HFFc6 (cell line): ENCODE data around the gene TMEM86A. TPM values are rescaled to one million over a fixed set of nuclear protein-coding genes. Genes with fewer than 3 reads are reported as not detected.

ENCODE experiments used
- DNase-seq: peaks from one replicate; pipeline ENCODE4 v3.0.0-alpha.2; 2018
- H3K27ac Mint-ChIP-seq: 2 replicates; pipeline ENCODE4 v1.8.0; 2020; ENCODE audit warnings: mild to moderate bottlenecking, mixed read lengths
- H3K27me3 Mint-ChIP-seq: 2 replicates; pipeline ENCODE4 v1.8.0; 2021; ENCODE audit warnings: mild to moderate bottlenecking, moderate library complexity, mixed read lengths; ENCODE audit not compliant: insufficient read depth
- H3K36me3 Mint-ChIP-seq: 2 replicates; pipeline ENCODE4 v1.8.0; 2021; ENCODE audit warnings: low read depth, mixed read lengths
- H3K4me1 Mint-ChIP-seq: 2 replicates; pipeline ENCODE4 v1.8.0; 2020; ENCODE audit warnings: low read depth, mixed read lengths
- H3K4me3 Mint-ChIP-seq: 2 replicates; pipeline ENCODE4 v1.8.0; 2020; ENCODE audit warnings: mild to moderate bottlenecking, moderate library complexity, mixed read lengths
- H3K9me3 Mint-ChIP-seq: 2 replicates; pipeline ENCODE4 v1.8.0; 2020; ENCODE audit warnings: mild to moderate bottlenecking, mixed read lengths
- CTCF ChIP-seq: fragments of 200-600 bp; sonication (generic); IDR thresholded peaks from 2 replicates; pipeline ENCODE4 v1.5.0; 2021; ENCODE audit warnings: antibody characterized with exemption, mild to moderate bottlenecking
- total RNA-seq, 6 experiments: library from RNA; stranded (reverse); fragmentation: NEBNext Ultra II Directional; extraction: Animal tissue kit (Norgen Biotek cat#: 25700); gene quantifications; 2 replicates in 1 of 6; 3 replicates in 5 of 6; pipeline ENCODE4 v1.2.3, GENCODE V29; 2021

The TMEM86A gene
- total RNA-seq, 6 experiments from 2014 or later = 0.23 to 0.61 (median 0.41) TPM

- H3K4me3 Mint-ChIP-seq = no peak overlapping the region
- no peak for DNase-seq
- H3K9me3 Mint-ChIP-seq = no peaks in the 10 kb centered on the region
- peaks cover 38% of the 10 kb centered on the region for H3K27me3 Mint-ChIP-seq
- H3K36me3 Mint-ChIP-seq = no peaks in the 10 kb centered on the region
- no peak for TF ChIP-seq CTCF
- H3K27ac Mint-ChIP-seq = no peak overlapping the region
- no peaks in the 10 kb centered on the region for H3K4me1 Mint-ChIP-seq
Observed at GRCh38 chr11:18714443-18714780, 15.8 kb downstream of the TMEM86A start.

- H3K27me3 Mint-ChIP-seq = peaks cover 32% of the 10 kb centered on the region
- no peak for TF ChIP-seq CTCF
- H3K27ac Mint-ChIP-seq = no peak overlapping the region
- no peak for DNase-seq
- peaks cover 4% of the 10 kb centered on the region; the same call in 1 of the 2 replicates for H3K4me1 Mint-ChIP-seq
- H3K4me3 Mint-ChIP-seq = no peak overlapping the region
- no peaks in the 10 kb centered on the region for H3K36me3 Mint-ChIP-seq
- no peaks in the 10 kb centered on the region for H3K9me3 Mint-ChIP-seq
Observed at GRCh38 chr11:18715476-18715875, 16.9 kb downstream of the TMEM86A start.

GRCh38 chr11:18720091-18720807 lies 21.7 kb downstream of the TMEM86A start:
- no peaks in the 10 kb centered on the region for H3K36me3 Mint-ChIP-seq
- H3K27ac Mint-ChIP-seq = no peak overlapping the region
- H3K27me3 Mint-ChIP-seq = peaks cover 15% of the 10 kb centered on the region
- H3K4me1 Mint-ChIP-seq = peaks cover 20% of the 10 kb centered on the region
- no peak for TF ChIP-seq CTCF
- no peaks in the 10 kb centered on the region for H3K9me3 Mint-ChIP-seq
- H3K4me3 Mint-ChIP-seq = peak overlapping the region; percentile 86; the same call in 1 of the 2 replicates
- peak; percentile 40 for DNase-seq

- H3K4me3 Mint-ChIP-seq = peak overlapping the region; percentile 86
Observed at GRCh38 chr11:18720808-18721560, 22.4 kb downstream of the TMEM86A start.

More at GRCh38 chr11:18720808-18721560, 22.4 kb downstream of the TMEM86A start:
- Mint-ChIP-seq H3K4me1 (peaks cover 20% of the 10 kb centered on the region), H3K36me3 (no peaks in the 10 kb centered on the region), H3K27ac (no peak overlapping the region; the same call in 1 of the 2 replicates), H3K27me3 (peaks cover 17% of the 10 kb centered on the region), H3K9me3 (no peaks in the 10 kb centered on the region)
- peak; percentile 31 for DNase-seq
- TF ChIP-seq CTCF = no peak
